Tibial artery (tissue), 4 donors: Measurements from ENCODE around the gene TOR1A.
A peak's percentile ranks its signal among the peaks of the same experiment; 100 is the strongest.

Experiments
- DNase-seq, 2 donors: peaks; one replicate each; pipeline ENCODE4 v3.0.0-alpha.2; 2019
- H3K27ac ChIP-seq, 2 donors: fragments of 200-600 bp; sonication (generic) in 1 of 2; 1 replicate in 1 of 2; 2 replicates in 1 of 2; pipeline ENCODE4 v1.5.1; 2018 to 2019; ENCODE audit warnings: mild to moderate bottlenecking in 1 of 2
- H3K27me3 ChIP-seq, 2 donors: fragments of 200-600 bp; sonication (generic) in 1 of 2; one replicate each; pipeline versions ENCODE4 v1.5.1 to v1.6.0; 2016 to 2019
- H3K36me3 ChIP-seq, 3 donors: fragments of 200-600 bp; sonication (generic) in 2 of 3; one replicate each; pipeline ENCODE4 v1.5.1; 2016 to 2019; ENCODE audit warnings: mild to moderate bottlenecking in 2 of 3
- H3K4me1 ChIP-seq, 4 donors: fragments of 200-600 bp; sonication (generic) in 2 of 4; 1 replicate in 3 of 4; 2 replicates in 1 of 4; pipeline ENCODE4 v1.5.1; 2016 to 2019
- H3K4me3 ChIP-seq, 2 donors: fragments of 200-600 bp; sonication (generic) in 1 of 2; 1 replicate in 1 of 2; 2 replicates in 1 of 2; pipeline ENCODE4 v1.5.1; 2018 to 2019; ENCODE audit warnings: mild to moderate bottlenecking in 2 of 2
- H3K9me3 ChIP-seq, 3 donors: fragments of 200-600 bp; sonication (generic) in 1 of 3; one replicate each; pipeline ENCODE4 v1.5.1; 2016 to 2019
- intact Hi-C: fragments of 100-400 bp; cut with DNase I; formaldehyde crosslinking; loops from one replicate; pipeline ENCODE4 v1.15.0; 2023; ENCODE audit warnings: low total_unique reads
- TF ChIP-seq, protein P1 (sequence below), 2 experiments: fragments of 200-600 bp in 1 of 2; fragments of 450-650 bp in 1 of 2; IDR thresholded peaks; one replicate each; pipeline ENCODE4 v1.5.1; 2017 to 2019; ENCODE audit warnings: antibody characterized with exemption in 2 of 2, mild to moderate bottlenecking in 1 of 2, moderate library complexity in 1 of 2

Gene TOR1A

DNA sequence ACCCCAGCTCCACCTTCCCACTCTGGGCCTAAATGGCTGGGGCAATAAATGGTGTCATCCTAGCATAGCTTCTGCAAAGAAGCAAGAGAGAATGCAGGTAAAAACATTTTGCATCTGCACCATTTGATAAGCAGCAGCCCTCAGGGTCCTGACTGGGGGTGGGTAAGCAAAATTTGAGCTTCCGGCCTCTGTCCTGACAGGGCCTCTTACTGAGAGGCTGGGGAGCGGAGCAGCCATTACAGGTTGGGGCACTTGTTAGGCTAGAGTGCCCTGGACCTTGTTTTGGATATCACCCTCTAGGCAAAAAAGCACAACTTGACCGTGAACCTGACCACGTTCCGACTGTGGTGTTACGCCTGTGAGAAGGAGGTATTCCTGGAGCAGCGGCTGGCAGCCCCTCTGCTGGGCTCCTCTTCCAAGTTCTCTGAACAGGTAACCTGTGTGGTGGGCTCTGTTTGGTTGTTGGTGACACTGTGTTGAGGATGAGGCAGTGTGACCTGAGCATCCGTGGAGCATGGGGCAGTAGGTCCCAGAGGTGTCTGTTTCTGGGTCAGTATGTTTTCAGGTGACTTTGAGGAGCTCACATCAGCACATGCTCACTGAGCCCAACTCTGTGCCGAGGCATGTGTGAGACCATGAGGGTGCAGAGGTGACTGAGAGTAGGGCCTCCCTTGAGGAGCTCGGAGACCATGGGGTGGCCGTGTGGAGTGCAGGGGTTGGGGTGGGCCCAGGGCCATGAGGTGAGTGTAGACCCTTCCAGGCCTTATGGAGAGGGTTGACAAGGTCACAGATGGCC lies 34.4 kb upstream of the TOR1A start:
- TF ChIP-seq, protein P1, sequence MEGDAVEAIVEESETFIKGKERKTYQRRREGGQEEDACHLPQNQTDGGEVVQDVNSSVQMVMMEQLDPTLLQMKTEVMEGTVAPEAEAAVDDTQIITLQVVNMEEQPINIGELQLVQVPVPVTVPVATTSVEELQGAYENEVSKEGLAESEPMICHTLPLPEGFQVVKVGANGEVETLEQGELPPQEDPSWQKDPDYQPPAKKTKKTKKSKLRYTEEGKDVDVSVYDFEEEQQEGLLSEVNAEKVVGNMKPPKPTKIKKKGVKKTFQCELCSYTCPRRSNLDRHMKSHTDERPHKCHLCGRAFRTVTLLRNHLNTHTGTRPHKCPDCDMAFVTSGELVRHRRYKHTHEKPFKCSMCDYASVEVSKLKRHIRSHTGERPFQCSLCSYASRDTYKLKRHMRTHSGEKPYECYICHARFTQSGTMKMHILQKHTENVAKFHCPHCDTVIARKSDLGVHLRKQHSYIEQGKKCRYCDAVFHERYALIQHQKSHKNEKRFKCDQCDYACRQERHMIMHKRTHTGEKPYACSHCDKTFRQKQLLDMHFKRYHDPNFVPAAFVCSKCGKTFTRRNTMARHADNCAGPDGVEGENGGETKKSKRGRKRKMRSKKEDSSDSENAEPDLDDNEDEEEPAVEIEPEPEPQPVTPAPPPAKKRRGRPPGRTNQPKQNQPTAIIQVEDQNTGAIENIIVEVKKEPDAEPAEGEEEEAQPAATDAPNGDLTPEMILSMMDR (IDR thresholded peaks at IDR 0.05), result no peak
- no peaks in the 10 kb centered on the region for H3K9me3 ChIP-seq
- DNase-seq, result no peak
- no peak overlapping the region for H3K4me3 ChIP-seq
- intact Hi-C loops, result loop anchor here (5.0 kb wide), 1 partner anchor 559 kb away; no protein-coding TSS in a partner anchor
- H3K27ac ChIP-seq, result no peak overlapping the region
- peaks cover 0 to 23% (median 13%) of the 10 kb centered on the region in 4 donors for H3K4me1 ChIP-seq
- no peaks in the 10 kb centered on the region for H3K27me3 ChIP-seq
- peaks cover 53 to 92% (median 53%) of the 10 kb centered on the region in 3 donors for H3K36me3 ChIP-seq

DNA sequence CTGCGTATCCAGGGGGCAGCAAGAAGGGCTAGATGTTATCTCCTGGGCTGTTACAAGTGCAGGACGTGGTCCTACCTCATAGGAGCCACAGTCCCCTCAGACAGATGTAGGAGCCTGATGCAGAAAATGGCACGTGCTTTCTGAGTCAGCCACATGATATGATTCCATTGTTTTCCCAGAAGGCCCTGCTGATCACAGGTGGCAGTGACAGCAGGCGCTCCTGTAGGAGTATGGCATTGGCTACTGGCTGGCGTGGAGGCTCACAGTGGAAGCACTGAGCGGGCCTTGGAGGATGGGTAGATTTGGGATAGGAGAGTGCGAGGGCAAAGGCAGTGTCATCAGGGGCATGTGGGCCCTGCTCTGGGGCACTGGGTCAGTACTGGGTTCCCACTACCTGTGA lies 33.3 kb upstream of the TOR1A start:
- Histone ChIP-seq H3K27ac (peak overlapping the region; percentile 41 to 70), H3K36me3 (peaks cover 55 to 92% (median 58%) of the 10 kb centered on the region in 3 donors)

GRCh38 chr9:129854588-129855110 lies 30.7 kb upstream of the TOR1A start:
- Histone ChIP-seq H3K4me3 (no peak overlapping the region), H3K27ac (peak overlapping the region in 1 of 2 donors; percentile 5), H3K27me3 (no peaks in the 10 kb centered on the region), H3K9me3 (no peaks in the 10 kb centered on the region), H3K36me3 (peaks cover 40 to 87% (median 45%) of the 10 kb centered on the region in 3 donors), H3K4me1 (peaks cover 0 to 47% (median 29%) of the 10 kb centered on the region in 4 donors)
- intact Hi-C loops, result loop anchor here (5.0 kb wide), 1 partner anchor 563 kb away; no protein-coding TSS in a partner anchor
- TF ChIP-seq, protein P1 (IDR thresholded peaks at IDR 0.05), result no peak
- no peak for DNase-seq

More for the DNA sequence above, 33.3 kb upstream of the TOR1A start:
- Histone ChIP-seq H3K9me3 (no peaks in the 10 kb centered on the region), H3K4me1 (peaks cover 0 to 23% (median 13%) of the 10 kb centered on the region in 4 donors), H3K4me3 (no peak overlapping the region), H3K27me3 (no peaks in the 10 kb centered on the region)
- no peak for DNase-seq
- TF ChIP-seq, protein P1 (IDR thresholded peaks at IDR 0.05), result no peak
- intact Hi-C loops, result loop anchor here (5.0 kb wide), 1 partner anchor 560 kb away; no protein-coding TSS in a partner anchor

DNA sequence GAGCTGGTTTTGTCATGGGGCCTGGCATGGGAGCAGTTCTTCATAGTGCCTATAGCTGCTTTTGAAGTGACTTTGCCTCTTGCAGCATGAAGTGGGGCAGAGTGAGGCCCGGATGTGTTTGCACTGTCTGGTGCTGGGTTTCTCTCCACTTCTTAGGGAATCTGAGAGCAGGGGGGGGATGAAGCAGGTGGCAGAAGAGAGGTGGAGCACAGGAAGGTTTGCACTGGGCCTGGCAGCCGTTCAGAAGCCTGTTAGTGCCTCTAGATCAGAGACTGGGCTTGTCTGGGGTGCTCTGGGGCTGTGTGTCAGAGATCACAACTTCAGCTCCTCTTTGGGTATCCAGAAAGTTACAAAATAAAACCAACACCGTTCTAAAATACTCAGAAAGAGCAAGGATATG lies 29.7 kb upstream of the TOR1A start:
- TF ChIP-seq, protein P1 (IDR thresholded peaks at IDR 0.05), result no peak
- H3K4me1 ChIP-seq, result peaks cover 0 to 57% (median 37%) of the 10 kb centered on the region in 4 donors
- H3K27ac ChIP-seq, result peak overlapping the region in 1 of 2 donors; percentile 5
- no peak overlapping the region for H3K4me3 ChIP-seq
- no peaks in the 10 kb centered on the region for H3K9me3 ChIP-seq
- peaks cover 36 to 78% (median 42%) of the 10 kb centered on the region in 3 donors for H3K36me3 ChIP-seq
- intact Hi-C loops, result no loop called here
- no peaks in the 10 kb centered on the region for H3K27me3 ChIP-seq
- DNase-seq, result no peak

DNA sequence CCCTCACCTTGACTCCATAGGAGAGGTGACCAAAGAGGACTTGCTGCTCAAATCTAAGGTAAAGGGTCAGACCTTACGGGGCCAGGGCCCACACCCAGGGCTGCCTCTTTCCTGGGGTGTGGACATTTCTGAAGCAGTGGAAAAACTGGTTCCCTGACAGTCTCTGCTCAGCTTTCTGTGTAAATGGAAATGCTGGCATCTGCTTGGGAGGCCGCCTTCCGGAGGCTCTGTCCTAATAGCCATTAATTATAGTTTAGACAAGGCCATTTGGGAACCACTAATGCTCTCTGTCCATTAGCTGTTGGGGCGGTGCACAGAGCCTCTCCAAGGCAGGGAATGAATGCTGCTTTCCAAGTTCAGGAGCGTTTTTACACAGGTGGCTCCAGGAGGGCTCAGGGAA lies 28.6 kb upstream of the TOR1A start:
- Histone ChIP-seq H3K4me3 (no peak overlapping the region), H3K27me3 (no peaks in the 10 kb centered on the region), H3K27ac (peak overlapping the region in 1 of 2 donors; percentile 75), H3K9me3 (no peaks in the 10 kb centered on the region), H3K36me3 (peaks cover 30 to 68% (median 32%) of the 10 kb centered on the region in 3 donors), H3K4me1 (peaks cover 0 to 64% (median 39%) of the 10 kb centered on the region in 4 donors)
- TF ChIP-seq, protein P1 (IDR thresholded peaks at IDR 0.05), result no peak
- DNase-seq, result no peak
- intact Hi-C loops, result no loop called here
